GM18502 (cell line): Measurements from ENCODE around the gene CHST11.
A peak's percentile ranks its signal among the peaks of the same experiment; 100 is the strongest.
"Not testable (repeated sequence)": the region's sequence is repeated elsewhere in the genome, so short reads cannot be mapped to it uniquely, and the experiment has no call there.

Source experiments
- ATAC-seq: cut with Tn5 transposase; IDR thresholded peaks from one replicate; pipeline ENCODE4 v1.9.1; 2021; ENCODE audit warnings: mild to moderate bottlenecking; ENCODE audit not compliant: unreplicated experiment, poor library complexity

Gene CHST11

GRCh38 chr12:104547235-104547634, 90.5 kb downstream of the CHST11 start:
- no peak for ATAC-seq

DNA sequence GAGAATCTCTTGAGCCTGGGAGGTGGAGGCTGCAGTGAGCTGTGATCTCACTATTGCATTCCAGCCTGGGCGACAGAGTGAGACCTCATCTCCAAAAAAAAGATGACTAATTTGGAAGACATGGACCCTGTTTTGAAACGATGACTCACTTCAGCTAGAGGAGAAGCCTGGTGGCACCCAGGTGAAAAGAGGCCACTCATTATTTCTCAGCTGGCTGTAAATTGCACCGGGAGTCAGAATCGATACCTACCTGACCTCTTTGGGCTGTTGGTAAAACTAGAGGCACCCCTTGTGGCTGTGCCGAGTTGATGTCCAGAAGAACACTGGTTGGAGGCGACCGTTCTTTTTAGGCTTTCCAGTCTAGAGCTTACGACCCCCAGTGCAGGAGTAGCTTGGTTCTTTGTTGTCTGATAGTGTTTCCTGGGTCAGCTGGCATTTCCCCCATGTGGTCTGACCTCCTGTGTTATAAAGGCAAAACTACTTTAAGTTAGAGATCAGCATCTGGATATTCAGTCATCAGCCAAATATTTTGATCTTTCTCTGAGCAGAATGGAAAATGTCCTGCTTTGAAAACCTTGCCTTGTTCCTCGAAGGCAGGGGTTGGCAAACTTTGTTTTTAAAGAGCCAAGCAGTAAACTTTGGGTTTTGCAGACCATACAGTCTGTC, 93.2 kb downstream of the CHST11 start:
- no peak for ATAC-seq

DNA sequence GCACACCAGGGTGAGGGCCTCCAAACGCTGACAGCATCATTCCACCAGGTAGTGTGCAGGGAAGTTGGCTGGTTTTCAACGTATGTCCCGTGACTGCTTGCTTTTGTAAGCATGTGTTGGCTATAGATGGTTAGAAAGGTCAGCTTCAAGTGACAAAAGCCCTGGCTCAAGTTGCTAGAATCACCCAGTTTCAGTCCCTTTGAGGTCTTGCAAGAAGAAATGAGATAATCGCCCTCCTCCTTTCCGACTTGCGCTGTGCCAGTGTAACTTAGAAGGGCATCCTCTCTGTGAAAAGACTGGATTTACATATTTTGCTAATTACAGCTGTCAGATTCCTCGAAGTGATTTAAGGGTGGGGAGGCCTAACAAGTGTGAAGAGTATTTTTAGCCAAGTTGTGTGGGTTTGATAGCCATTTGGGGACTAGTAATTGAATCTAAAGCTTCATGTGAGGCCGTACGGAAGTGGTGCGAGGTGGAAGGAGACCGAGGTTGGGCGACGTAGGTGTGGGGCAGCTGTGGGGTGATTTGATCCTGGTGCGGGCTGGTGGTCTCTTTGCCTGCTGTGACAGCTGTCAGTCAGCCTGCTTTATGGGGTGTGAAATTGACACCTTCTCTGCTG, 94.7 kb downstream of the CHST11 start:
- no peak for ATAC-seq

GRCh38 chr12:104553421-104553820, 96.7 kb downstream of the CHST11 start:
- no peak for ATAC-seq

GRCh38 chr12:104555648-104556047, 98.9 kb downstream of the CHST11 start:
- ATAC-seq = no peak

DNA sequence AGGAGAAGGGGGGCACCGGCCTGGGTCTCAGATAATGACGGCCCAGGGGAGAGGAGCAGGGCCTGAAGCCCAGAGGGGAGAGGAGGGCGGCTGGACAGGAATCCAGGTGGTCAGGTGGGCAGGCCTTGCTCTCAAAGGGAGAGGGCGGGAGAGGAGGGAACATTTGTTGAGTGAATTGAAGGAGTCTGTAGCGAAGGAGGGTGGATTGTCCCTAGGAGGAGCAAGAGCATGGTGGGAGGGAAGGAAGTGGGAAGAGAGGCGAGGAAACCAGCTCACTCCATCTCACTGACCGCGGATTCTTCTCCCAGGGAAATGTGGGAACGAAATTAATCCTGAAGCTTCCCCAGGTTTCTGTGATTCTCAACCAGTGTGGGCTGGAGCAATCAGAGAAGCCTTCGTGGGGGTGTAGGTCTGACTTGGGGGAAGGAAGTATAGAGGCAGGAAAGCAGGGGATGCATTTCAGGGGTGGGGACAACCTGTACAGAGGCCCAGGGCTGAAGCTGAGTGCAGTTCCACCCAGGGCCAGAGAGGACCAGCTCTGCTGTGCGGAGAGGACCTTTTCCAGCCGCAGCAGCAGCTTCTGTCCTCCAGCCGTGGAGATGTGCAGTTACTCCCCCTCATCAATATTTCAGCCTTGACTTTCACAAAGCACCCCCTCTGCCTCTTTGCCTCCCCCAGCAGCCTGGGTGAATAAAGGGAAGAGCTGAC, 100.9 kb downstream of the CHST11 start:
- ATAC-seq = no peak

GRCh38 chr12:104560881-104561280, 104.1 kb downstream of the CHST11 start:
- ATAC-seq = no peak

DNA sequence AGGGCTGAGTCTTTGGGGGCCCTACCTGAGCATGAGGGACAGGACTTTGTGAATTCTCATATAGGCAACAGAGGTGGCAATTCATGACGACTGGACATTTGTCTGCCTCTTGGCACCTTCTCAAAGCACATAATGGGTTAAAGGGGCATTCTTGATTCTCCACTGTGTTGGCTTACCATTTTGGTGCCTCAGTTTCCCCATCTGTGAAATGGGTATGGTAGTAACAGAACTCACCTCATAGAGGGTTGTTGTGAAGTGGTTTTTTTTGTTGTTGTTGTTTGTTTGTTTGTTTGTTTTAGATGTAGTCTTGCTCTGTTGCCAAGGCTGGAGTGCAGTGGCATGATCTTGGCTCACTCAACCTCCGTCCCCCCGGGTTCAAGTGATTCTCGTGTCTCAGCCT, 106.0 kb downstream of the CHST11 start:
- no peak for ATAC-seq

DNA sequence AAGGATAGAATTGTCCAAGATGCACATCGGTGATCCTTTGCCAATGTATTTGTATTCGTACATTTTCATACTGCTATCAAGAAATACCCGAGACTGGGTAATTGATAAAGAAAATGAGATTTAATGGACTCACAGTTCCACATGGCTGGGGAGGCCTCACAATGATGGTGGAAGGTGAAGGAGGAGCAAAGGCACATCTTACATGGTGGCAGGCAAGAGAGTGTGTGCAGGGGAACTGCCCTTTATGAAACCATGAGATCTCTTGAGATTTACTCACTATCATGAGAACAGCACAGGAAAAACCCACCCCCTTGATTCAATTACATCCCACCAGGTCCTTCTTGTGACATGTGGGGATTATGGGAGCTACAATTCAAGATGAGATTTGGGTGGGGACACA, 107.9 kb downstream of the CHST11 start:
- not testable (repeated sequence) for ATAC-seq

GRCh38 chr12:104565606-104566243, 109.0 kb downstream of the CHST11 start:
- no peak for ATAC-seq

DNA sequence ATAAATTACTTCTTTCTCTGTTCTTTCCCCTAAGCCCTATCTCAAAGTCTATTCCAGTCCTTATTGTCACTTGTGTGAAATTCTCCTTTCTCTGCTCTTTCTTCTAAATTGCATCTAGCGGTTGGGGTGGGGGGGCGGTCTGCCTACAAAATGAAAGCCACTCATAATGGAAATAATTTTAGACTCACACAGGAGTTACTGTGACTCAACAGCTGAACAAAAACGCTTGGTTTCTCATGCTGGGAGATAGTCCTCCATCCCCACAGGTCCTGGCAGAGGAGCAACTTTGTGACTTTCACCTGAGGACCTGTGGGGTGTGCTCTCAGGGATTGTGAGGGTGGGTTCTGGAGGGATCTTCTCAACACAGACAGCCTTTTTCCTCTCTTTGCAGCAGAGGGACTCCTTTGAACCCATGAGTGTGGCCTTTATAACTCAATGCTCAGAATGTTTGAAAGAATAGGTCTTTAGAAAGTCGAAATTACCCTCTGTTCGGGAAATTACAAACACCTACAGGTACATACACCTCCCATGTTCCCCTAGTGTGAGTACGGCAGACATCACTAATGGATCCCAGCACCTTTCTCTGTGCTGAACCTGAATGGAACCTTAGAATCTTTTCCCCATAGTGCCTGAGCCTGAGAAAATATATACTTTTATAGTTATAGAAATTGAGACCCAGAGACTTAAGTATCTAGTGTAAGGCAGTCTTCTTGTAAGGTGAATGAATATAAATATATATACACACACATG, 109.7 kb downstream of the CHST11 start:
- no peak for ATAC-seq

DNA sequence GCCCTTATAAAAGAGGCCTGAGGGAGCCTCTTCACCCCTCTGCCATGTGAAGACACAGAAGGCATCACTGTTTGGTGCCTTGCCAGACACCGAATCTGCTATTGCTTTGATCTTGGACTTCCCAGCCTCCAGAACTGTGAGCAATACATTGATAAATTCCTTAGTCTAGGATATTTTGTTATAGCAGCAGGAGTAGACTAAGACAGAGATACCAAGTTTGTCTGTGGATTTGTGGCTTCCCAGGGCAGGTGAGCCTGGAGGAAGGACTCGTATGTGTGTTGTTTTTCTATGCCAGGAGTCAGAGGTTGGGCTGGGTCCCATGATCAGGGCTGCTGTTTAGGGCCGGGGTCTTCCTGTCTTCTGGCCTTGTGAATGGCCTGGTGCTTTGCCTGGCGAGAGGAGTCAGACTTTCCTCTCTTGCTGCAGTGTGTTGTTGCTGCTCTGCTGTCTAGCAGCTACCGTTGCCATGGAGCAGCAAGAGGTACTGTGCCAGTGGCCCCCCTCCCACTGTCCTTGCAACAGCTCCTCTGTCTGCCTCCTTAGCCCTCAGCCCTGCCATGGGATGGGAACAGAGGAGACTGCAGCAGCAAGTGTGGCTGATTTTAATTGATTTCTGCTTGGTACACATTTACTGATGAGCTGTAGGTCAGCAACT, 111.2 kb downstream of the CHST11 start:
- ATAC-seq = no peak

DNA sequence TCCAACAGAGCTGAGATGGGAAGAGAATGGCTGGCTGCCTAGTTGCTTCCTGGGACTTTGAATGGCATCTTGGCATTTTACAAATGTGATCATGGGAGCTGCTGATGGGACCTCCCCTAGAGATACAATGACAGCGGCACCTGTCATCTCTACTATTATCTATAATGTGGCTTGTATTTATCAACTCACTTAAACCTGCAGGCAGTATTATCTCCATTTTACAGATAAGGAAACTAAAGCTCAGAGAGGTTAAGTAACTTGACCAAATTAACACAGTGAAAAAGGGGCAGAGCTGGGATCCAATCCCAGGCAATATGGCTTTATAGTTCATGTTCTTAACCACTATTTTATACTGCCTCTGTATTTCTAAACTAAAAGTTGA, 111.7 kb downstream of the CHST11 start:
- ATAC-seq = no peak

DNA sequence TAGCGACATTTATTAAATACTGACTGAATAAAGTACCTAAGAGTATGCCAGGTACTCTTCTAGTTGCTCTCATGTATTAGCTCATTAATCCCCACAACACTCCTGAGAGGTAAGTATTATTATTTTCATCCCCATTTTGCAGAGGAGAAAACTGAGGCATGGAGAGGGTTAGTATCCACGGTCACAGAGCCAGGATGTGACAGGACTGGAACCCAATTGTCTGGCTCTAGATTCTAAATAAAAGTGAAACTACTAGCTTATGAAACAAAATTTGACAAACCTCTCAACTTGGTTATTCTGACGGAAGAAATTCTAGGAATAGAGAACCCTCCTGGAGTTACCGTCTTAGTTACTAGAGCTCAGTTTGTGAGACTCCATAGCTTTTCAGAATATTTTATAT, 112.2 kb downstream of the CHST11 start:
- no peak for ATAC-seq

DNA sequence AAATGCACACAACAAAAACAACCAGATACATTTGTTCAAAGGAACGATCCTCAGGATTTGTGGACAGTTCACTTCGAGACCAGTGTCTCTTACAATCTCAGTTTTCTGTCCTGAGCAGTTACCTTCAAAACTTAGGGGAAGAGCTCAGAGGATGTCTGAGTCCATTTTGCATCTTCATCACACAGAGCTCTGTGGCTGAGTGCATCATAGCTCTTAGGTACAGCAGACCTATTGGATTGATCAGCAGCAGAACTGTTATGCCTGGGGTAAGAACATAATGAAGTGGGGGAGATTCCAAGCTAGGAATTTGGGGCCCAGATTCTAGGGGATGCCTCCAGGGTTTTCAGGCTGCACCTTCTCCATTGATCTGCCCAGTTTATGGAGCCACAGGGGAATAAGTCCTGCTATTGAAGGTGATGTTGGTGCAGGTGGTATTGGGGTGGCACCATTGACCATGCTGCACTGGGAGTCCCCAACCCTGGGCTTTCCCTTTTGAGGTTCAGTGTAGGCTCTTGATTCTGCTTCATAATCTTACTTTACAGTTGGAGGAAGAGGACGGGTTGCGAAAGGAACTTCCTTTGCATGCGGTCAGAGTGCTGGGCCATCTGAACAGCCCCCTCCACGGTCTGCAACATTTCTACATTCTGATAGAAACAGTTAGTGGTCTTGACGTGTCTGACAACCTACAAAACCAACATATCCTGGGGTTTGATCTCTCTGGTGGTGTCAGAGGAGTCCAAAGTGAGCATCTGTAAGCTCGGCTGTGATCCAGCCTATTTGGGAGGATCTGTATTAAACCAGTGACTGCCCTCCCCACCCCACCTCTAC, 112.8 kb downstream of the CHST11 start:
- ATAC-seq = peak; percentile 77

DNA sequence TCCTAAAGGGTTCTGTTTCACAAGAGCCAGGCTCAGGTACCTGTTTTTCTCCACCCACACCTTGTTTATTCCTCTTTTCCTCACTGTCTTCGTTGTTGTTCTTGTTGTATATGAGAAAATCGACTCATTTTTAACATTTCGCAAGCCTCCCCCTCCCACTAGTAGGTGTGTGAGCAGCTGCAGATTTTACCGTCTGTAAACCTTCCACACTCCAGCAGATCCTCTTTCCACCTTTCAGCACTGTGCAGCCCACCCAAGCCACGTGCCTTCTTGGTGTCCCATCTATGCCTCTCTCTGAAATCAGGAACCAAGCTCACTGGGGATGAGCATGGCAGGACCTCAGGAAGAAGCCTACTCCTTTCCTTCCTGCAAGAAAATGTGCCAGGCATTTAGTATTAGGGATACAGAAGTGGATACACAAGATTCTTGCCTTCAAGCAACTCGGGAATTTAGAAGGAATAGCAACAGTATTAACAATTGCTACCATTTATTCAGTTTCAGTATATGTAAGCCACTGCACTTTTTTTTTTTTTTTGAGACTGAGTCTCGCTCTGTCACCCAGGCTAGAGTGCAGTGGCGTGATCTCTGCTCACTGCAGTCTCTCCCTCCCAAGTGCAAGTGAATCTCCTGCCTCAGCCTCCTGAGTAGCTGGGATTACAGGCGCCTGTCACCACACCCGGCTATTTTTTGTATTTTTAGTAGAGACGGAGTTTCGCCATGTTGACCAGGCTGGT, 113.6 kb downstream of the CHST11 start:
- peak; percentile 15 for ATAC-seq

GRCh38 chr12:104571328-104571727, 114.6 kb downstream of the CHST11 start:
- peak; percentile 44 for ATAC-seq

DNA sequence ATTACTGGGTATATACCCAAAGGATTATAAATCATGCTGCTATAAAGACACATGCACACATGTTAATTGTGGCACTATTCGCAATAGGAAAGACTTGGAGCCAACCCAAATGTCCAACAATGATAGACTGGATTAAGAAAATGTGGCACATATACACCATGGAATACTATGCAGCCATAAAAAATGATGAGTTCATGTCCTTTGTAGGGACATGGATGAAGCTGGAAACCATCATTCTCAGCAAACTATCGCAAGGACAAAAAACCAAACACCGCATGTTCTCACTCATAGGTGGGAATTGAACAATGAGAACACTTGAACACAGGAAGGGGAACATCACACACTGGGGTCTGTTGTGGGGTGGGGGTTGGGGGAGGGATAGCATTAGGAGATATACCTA, 117.6 kb downstream of the CHST11 start:
- ATAC-seq = not testable (repeated sequence)
